Cardiac muscle cell (in vitro differentiated cells and primary cell): Measurements from ENCODE around the gene PIK3CD. TPM values are rescaled to one million over a fixed set of nuclear protein-coding genes. Genes with fewer than 3 reads are reported as not detected.

Source experiments
- DNase-seq, 2 donors: peaks; one replicate each; pipeline versions ENCODE4 v3.0.0 to v3.0.0-alpha.2; 2010 to 2017; ENCODE audit warnings: low read depth in 1 of 2, low spot score in 1 of 2
- H3K27ac ChIP-seq: fragments of 200-600 bp; sonication (generic); 2 replicates; pipeline ENCODE4 v1.5.1; 2016
- H3K27me3 ChIP-seq: fragments of 200-600 bp; sonication (generic); 2 replicates; pipeline ENCODE4 v1.6.0; 2016; ENCODE audit warnings: control low read depth
- H3K36me3 ChIP-seq: fragments of 200-600 bp; sonication (generic); 2 replicates; pipeline ENCODE4 v1.5.1; 2016; ENCODE audit warnings: control low read depth
- H3K4me1 ChIP-seq: fragments of 200-600 bp; sonication (generic); 2 replicates; pipeline ENCODE4 v1.8.1; 2017; ENCODE audit warnings: low read depth, mild to moderate bottlenecking, mixed run types
- H3K4me3 ChIP-seq: fragments of 200-600 bp; sonication (generic); 2 replicates; pipeline ENCODE4 v1.5.1; 2016; ENCODE audit warnings: mild to moderate bottlenecking
- H3K9me3 ChIP-seq: fragments of 200-600 bp; sonication (generic); 2 replicates; pipeline ENCODE4 v1.5.1; 2017; ENCODE audit warnings: low read depth, mild to moderate bottlenecking, control low read depth
- CTCF ChIP-seq: IDR thresholded peaks from 2 replicates; pipeline ENCODE4 v1.5.1; 2012; ENCODE audit warnings: low read depth, mild to moderate bottlenecking, low read length
- polyA plus RNA-seq: library from polyadenylated mRNA; unstranded; fragments of >200 nt; fragmentation: Nextera tagmentation; extraction: Ambion mirVana; gene quantifications from 2 replicates; pipeline ENCODE4 v1.2.1, GENCODE V29; 2016
- total RNA-seq: library from RNA; depleted of rRNA; stranded (reverse); fragments of >200 nt; gene quantifications from 2 replicates; pipeline ENCODE4 v1.2.3, GENCODE V29; 2016

Gene PIK3CD
- total and polyA plus RNA-seq, 2 experiments from 2014 or later: 3.0 to 7.9 TPM

- no peak for DNase-seq
- H3K4me3 ChIP-seq: no peak overlapping the region
- no peaks in the 10 kb centered on the region for H3K4me1 ChIP-seq
- H3K9me3 ChIP-seq: no peaks in the 10 kb centered on the region
- TF ChIP-seq CTCF: no peak
- peaks cover 4% of the 10 kb centered on the region for H3K27me3 ChIP-seq
- H3K27ac ChIP-seq: no peak overlapping the region
- H3K36me3 ChIP-seq: no peaks in the 10 kb centered on the region
Measured at GRCh38 chr1:9696793-9697192, 45.3 kb downstream of the PIK3CD start.

- Histone ChIP-seq H3K27ac (no peak overlapping the region), H3K27me3 (no peaks in the 10 kb centered on the region), H3K4me3 (no peak overlapping the region), H3K36me3 (no peaks in the 10 kb centered on the region), H3K4me1 (no peaks in the 10 kb centered on the region), H3K9me3 (no peaks in the 10 kb centered on the region)
- TF ChIP-seq CTCF: no peak
- no peak for DNase-seq
Measured at GRCh38 chr1:9699361-9699760, 47.8 kb downstream of the PIK3CD start.

- TF ChIP-seq CTCF: no peak
- Histone ChIP-seq H3K27me3 (no peaks in the 10 kb centered on the region), H3K27ac (no peak overlapping the region), H3K36me3 (no peaks in the 10 kb centered on the region), H3K4me3 (no peak overlapping the region), H3K9me3 (no peaks in the 10 kb centered on the region), H3K4me1 (no peaks in the 10 kb centered on the region)
- peak in 1 of 2 donors; percentile 48 for DNase-seq
Measured at GRCh38 chr1:9700340-9700739, 48.8 kb downstream of the PIK3CD start.

- no peak for TF ChIP-seq CTCF
Measured at GRCh38 chr1:9701665-9702064, 50.1 kb downstream of the PIK3CD start.

GRCh38 chr1:9703165-9703509 lies 51.6 kb downstream of the PIK3CD start:
- H3K4me1 ChIP-seq: no peaks in the 10 kb centered on the region
- H3K36me3 ChIP-seq: no peaks in the 10 kb centered on the region
- H3K27ac ChIP-seq: no peak overlapping the region
- no peaks in the 10 kb centered on the region for H3K27me3 ChIP-seq
- no peak overlapping the region for H3K4me3 ChIP-seq
- H3K9me3 ChIP-seq: no peaks in the 10 kb centered on the region
- TF ChIP-seq CTCF: no peak
- DNase-seq: no peak

More at GRCh38 chr1:9701665-9702064, 50.1 kb downstream of the PIK3CD start:
- Histone ChIP-seq H3K9me3 (no peaks in the 10 kb centered on the region), H3K4me3 (no peak overlapping the region), H3K27me3 (no peaks in the 10 kb centered on the region), H3K36me3 (no peaks in the 10 kb centered on the region), H3K27ac (no peak overlapping the region), H3K4me1 (no peaks in the 10 kb centered on the region)
- no peak for DNase-seq

GRCh38 chr1:9703681-9704080 lies 52.1 kb downstream of the PIK3CD start:
- no peak for DNase-seq
- Histone ChIP-seq H3K4me1 (no peaks in the 10 kb centered on the region), H3K36me3 (no peaks in the 10 kb centered on the region), H3K9me3 (no peaks in the 10 kb centered on the region), H3K27me3 (no peaks in the 10 kb centered on the region), H3K4me3 (no peak overlapping the region), H3K27ac (no peak overlapping the region)
- no peak for TF ChIP-seq CTCF
